Spleen (tissue), 7 donors: ENCODE data around the gene MED26.

Experiments used
- POLR2A ChIP-seq, 3 donors: fragments of 450-650 bp; IDR thresholded peaks; one replicate each; pipeline ENCODE4 v1.5.1; 2017; ENCODE audit warnings: antibody characterized with exemption in 3 of 3, mild to moderate bottlenecking in 1 of 3
- TF ChIP-seq, protein P1 (sequence below), 11 experiments: fragments of 200-600 bp in 7 of 11; fragments of 450-650 bp in 4 of 11; sonication (generic) in 4 of 11; IDR thresholded peaks in 8 of 11; conservative IDR thresholded peaks in 3 of 11; 1 replicate in 7 of 11; 2 replicates in 4 of 11; pipeline versions ENCODE4 v1.4.0 to v1.8.0; 2016 to 2021; ENCODE audit warnings: antibody characterized with exemption in 11 of 11, inconsistent platforms in 4 of 11, mild to moderate bottlenecking in 1 of 11
- donor health status: DM: no; HTN: no; CAD: no; lungs with moderate emphysema.
- donor health status: DM: no; HTN: no; CAD: no.
- donor health status: DM: no; HTN: no; CAD: no.

GRCh38 chr19:16623576-16623975, 4.4 kb downstream of the MED26 start:
- TF ChIP-seq, protein P1, sequence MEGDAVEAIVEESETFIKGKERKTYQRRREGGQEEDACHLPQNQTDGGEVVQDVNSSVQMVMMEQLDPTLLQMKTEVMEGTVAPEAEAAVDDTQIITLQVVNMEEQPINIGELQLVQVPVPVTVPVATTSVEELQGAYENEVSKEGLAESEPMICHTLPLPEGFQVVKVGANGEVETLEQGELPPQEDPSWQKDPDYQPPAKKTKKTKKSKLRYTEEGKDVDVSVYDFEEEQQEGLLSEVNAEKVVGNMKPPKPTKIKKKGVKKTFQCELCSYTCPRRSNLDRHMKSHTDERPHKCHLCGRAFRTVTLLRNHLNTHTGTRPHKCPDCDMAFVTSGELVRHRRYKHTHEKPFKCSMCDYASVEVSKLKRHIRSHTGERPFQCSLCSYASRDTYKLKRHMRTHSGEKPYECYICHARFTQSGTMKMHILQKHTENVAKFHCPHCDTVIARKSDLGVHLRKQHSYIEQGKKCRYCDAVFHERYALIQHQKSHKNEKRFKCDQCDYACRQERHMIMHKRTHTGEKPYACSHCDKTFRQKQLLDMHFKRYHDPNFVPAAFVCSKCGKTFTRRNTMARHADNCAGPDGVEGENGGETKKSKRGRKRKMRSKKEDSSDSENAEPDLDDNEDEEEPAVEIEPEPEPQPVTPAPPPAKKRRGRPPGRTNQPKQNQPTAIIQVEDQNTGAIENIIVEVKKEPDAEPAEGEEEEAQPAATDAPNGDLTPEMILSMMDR (IDR thresholded peaks at IDR 0.05 in 8 of 11, conservative IDR thresholded peaks at IDR 0.05 in 3 of 11), result no peak
- no peak for TF ChIP-seq POLR2A (IDR thresholded peaks at IDR 0.05)
